Measurements from ENCODE around the gene RBM26.

GRCh38 chr13:79352107-79352506, 53.9 kb downstream of the RBM26 start:
- TF ChIP-seq, protein P1, sequence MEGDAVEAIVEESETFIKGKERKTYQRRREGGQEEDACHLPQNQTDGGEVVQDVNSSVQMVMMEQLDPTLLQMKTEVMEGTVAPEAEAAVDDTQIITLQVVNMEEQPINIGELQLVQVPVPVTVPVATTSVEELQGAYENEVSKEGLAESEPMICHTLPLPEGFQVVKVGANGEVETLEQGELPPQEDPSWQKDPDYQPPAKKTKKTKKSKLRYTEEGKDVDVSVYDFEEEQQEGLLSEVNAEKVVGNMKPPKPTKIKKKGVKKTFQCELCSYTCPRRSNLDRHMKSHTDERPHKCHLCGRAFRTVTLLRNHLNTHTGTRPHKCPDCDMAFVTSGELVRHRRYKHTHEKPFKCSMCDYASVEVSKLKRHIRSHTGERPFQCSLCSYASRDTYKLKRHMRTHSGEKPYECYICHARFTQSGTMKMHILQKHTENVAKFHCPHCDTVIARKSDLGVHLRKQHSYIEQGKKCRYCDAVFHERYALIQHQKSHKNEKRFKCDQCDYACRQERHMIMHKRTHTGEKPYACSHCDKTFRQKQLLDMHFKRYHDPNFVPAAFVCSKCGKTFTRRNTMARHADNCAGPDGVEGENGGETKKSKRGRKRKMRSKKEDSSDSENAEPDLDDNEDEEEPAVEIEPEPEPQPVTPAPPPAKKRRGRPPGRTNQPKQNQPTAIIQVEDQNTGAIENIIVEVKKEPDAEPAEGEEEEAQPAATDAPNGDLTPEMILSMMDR (IDR thresholded peaks at IDR 0.05; ENCODE audit: insufficient read depth, low read depth, low read length) = no peak
- TF ChIP-seq EZH2 (IDR thresholded peaks at IDR 0.05; ENCODE audit: insufficient read depth, low read length) = no peak

All from astrocyte (in vitro differentiated cells and primary cell).